H9 (cell line): ENCODE measurements around the gene ACAP2. TPM values are rescaled to one million over a fixed set of nuclear protein-coding genes. Genes with fewer than 3 reads are reported as not detected.

Source experiments
- DNase-seq: peaks from one replicate; pipeline ENCODE4 v3.0.0-alpha.2; 2017
- H2AFZ ChIP-seq: one replicate; pipeline ENCODE4 v1.6.1; 2013; ENCODE audit warnings: mild to moderate bottlenecking, low read length, control low read depth, moderate library complexity
- H2AK5ac ChIP-seq: 2 replicates; pipeline ENCODE4 v1.6.1; 2013; ENCODE audit warnings: low read length, control low read depth, mixed read lengths; ENCODE audit not compliant: insufficient read length
- H2BK120ac ChIP-seq: one replicate; pipeline ENCODE4 v1.6.1; 2013; ENCODE audit warnings: low read depth, mild to moderate bottlenecking, low read length, control low read depth, inconsistent platforms; ENCODE audit not compliant: poor library complexity, severe bottlenecking
- H2BK12ac ChIP-seq: 2 replicates; pipeline ENCODE4 v1.6.1; 2013; ENCODE audit warnings: low read length, control low read depth, mixed read lengths, low read depth; ENCODE audit not compliant: insufficient read length
- H2BK15ac ChIP-seq: 2 replicates; pipeline ENCODE4 v1.6.1; 2013; ENCODE audit warnings: low read depth, low read length, control low read depth
- H2BK20ac ChIP-seq: one replicate; pipeline ENCODE4 v1.6.1; 2013; ENCODE audit warnings: low read depth, mild to moderate bottlenecking, low read length, control low read depth, inconsistent platforms; ENCODE audit not compliant: poor library complexity, severe bottlenecking
- H2BK5ac ChIP-seq: 2 replicates; pipeline ENCODE4 v1.6.1; 2013; ENCODE audit warnings: low read length, control low read depth, mixed read lengths; ENCODE audit not compliant: insufficient read length
- H3K14ac ChIP-seq: 2 replicates; pipeline ENCODE4 v1.6.1; 2013; ENCODE audit warnings: low read length, control low read depth; ENCODE audit not compliant: insufficient read depth
- H3K18ac ChIP-seq: 2 replicates; pipeline ENCODE4 v1.6.1; 2013; ENCODE audit warnings: low read depth, mild to moderate bottlenecking, mixed read lengths, low read length, control low read depth; ENCODE audit not compliant: insufficient read length
- H3K23ac ChIP-seq: 2 replicates; pipeline ENCODE4 v1.6.1; 2013; ENCODE audit warnings: low read length, control low read depth, mixed read lengths, low read depth; ENCODE audit not compliant: insufficient read length
- H3K23me2 ChIP-seq: 2 replicates; pipeline ENCODE4 v1.6.1; 2013; ENCODE audit warnings: low read depth, mild to moderate bottlenecking, mixed read lengths, low read length, control low read depth; ENCODE audit not compliant: insufficient read length, poor library complexity, severe bottlenecking
- H3K27ac ChIP-seq: 2 replicates; pipeline ENCODE4 v1.5.1; 2013; ENCODE audit warnings: low read length, control low read depth, mixed read lengths, low read depth; ENCODE audit not compliant: insufficient read length
- H3K27me3 ChIP-seq: 2 replicates; pipeline ENCODE4 v1.6.1; 2013; ENCODE audit warnings: low read length, control low read depth, inconsistent platforms; ENCODE audit not compliant: insufficient read depth
- H3K4ac ChIP-seq: 2 replicates; pipeline ENCODE4 v1.6.1; 2013; ENCODE audit warnings: low read depth, mild to moderate bottlenecking, control low read depth, inconsistent platforms, low read length, moderate library complexity
- H3K4me1 ChIP-seq: 2 replicates; pipeline ENCODE4 v1.6.1; 2013; ENCODE audit warnings: low read length, control low read depth, inconsistent platforms; ENCODE audit not compliant: insufficient read depth
- H3K4me2 ChIP-seq: 2 replicates; pipeline ENCODE4 v1.6.1; 2013; ENCODE audit warnings: low read length, control low read depth, mixed read lengths; ENCODE audit not compliant: insufficient read length, insufficient read depth
- H3K56ac ChIP-seq: 2 replicates; pipeline ENCODE4 v1.6.1; 2013; ENCODE audit warnings: low read depth, mild to moderate bottlenecking, mixed read lengths, low read length, control low read depth; ENCODE audit not compliant: insufficient read length
- H3K79me1 ChIP-seq: 2 replicates; pipeline ENCODE4 v1.6.1; 2013; ENCODE audit warnings: low read depth, mild to moderate bottlenecking, moderate library complexity, low read length, control low read depth, inconsistent platforms; ENCODE audit not compliant: insufficient read depth, poor library complexity, severe bottlenecking
- H3K79me2 ChIP-seq: 2 replicates; pipeline ENCODE4 v1.6.1; 2013; ENCODE audit warnings: low read length, control low read depth, inconsistent platforms; ENCODE audit not compliant: insufficient read depth
- H3K9ac ChIP-seq: 2 replicates; pipeline ENCODE4 v1.6.1; 2013; ENCODE audit warnings: low read length, control low read depth, mixed read lengths; ENCODE audit not compliant: insufficient read length; ENCODE audit errors: extremely low read depth
- H3K9me3 ChIP-seq: one replicate; pipeline ENCODE4 v1.6.1; 2013; ENCODE audit warnings: low read depth, low read length, inconsistent platforms; ENCODE audit not compliant: control insufficient read depth
- H3T11ph ChIP-seq: one replicate; pipeline ENCODE4 v1.6.1; 2013; ENCODE audit warnings: mild to moderate bottlenecking, low read length, control low read depth, inconsistent platforms
- H4K20me1 ChIP-seq: one replicate; pipeline ENCODE4 v1.6.1; 2013; ENCODE audit not compliant: control insufficient read depth, insufficient read length, insufficient read depth
- H4K5ac ChIP-seq: 2 replicates; pipeline ENCODE4 v1.6.1; 2013; ENCODE audit warnings: low read depth, mild to moderate bottlenecking, mixed read lengths, low read length, control low read depth; ENCODE audit not compliant: insufficient read length
- H4K8ac ChIP-seq: replicated peaks from 2 replicates; pipeline ENCODE4 v1.6.1; 2013; ENCODE audit warnings: low read length, control low read depth, mixed read lengths, low read depth; ENCODE audit not compliant: insufficient read length
- H4K91ac ChIP-seq: 2 replicates; pipeline ENCODE4 v1.6.1; 2013; ENCODE audit warnings: low read depth, mild to moderate bottlenecking, moderate library complexity, mixed read lengths, low read length, control low read depth; ENCODE audit not compliant: insufficient read length
- H3K27ac Mint-ChIP-seq, 3 experiments: 2 replicates in 2 of 3; 3 replicates in 1 of 3; pipeline ENCODE4 v1.8.0; 2020 to 2021; ENCODE audit warnings: mixed read lengths in 3 of 3, mild to moderate bottlenecking in 1 of 3, moderate library complexity in 1 of 3
- H3K27me3 Mint-ChIP-seq: 2 replicates; pipeline ENCODE4 v1.8.0; 2021; ENCODE audit warnings: low read depth, mild to moderate bottlenecking, moderate library complexity, mixed read lengths
- H3K36me3 Mint-ChIP-seq, 3 experiments: 2 replicates in 2 of 3; 3 replicates in 1 of 3; pipeline ENCODE4 v1.8.0; 2020 to 2021; ENCODE audit warnings: low read depth in 3 of 3, mixed read lengths in 3 of 3; ENCODE audit not compliant: insufficient read depth in 1 of 3
- H3K4me1 Mint-ChIP-seq, 2 experiments: 2 replicates each; pipeline ENCODE4 v1.8.0; 2020; ENCODE audit warnings: mixed read lengths in 2 of 2
- H3K4me3 Mint-ChIP-seq, 2 experiments: 2 replicates in 1 of 2; 3 replicates in 1 of 2; pipeline ENCODE4 v1.8.0; 2020 to 2021; ENCODE audit warnings: mild to moderate bottlenecking in 2 of 2, mixed read lengths in 2 of 2, moderate library complexity in 1 of 2
- H3K9me3 Mint-ChIP-seq, 2 experiments: 2 replicates in 1 of 2; 3 replicates in 1 of 2; pipeline ENCODE4 v1.8.0; 2020; ENCODE audit warnings: mild to moderate bottlenecking in 2 of 2, mixed read lengths in 2 of 2, moderate library complexity in 1 of 2
- CTCF ChIP-seq: fragments of 200-600 bp; sonication (generic); conservative IDR thresholded peaks from 3 replicates; pipeline ENCODE4 v1.8.0; 2021; ENCODE audit warnings: antibody characterized with exemption, mild to moderate bottlenecking
- WGBS: extraction: QIAGEN DNeasy Blood & Tissue Kit; methylation state at CpG from one replicate; pipeline ENCODE4 v1.1.7; 2013; ENCODE audit warnings: missing lambda C conversion rate, low lambda C conversion rate, mixed read lengths; ENCODE audit not compliant: insufficient read length; ENCODE audit errors: extremely low coverage; 5-methylcytosine and 5-hydroxymethylcytosine counted together
- total RNA-seq: library from RNA; stranded (reverse); gene quantifications from 2 replicates; pipeline ENCODE4 v1.2.1, GENCODE V29; 2021

The ACAP2 gene
- total RNA-seq, 1 experiment from 2014 or later, result 30.8 TPM

GRCh38 chr3:195352895-195353488 lies 89.8 kb downstream of the ACAP2 start:
- Histone ChIP-seq H3K27me3 (no peaks in the 10 kb centered on the region), H2BK12ac (no peak overlapping the region), H3K4ac (no peak overlapping the region), H4K8ac (no peak overlapping the region), H3K4me1 (no peaks in the 10 kb centered on the region), H3K4me2 (no peak overlapping the region), H4K5ac (no peak overlapping the region), H3K9ac (no peak overlapping the region), H2BK5ac (no peak overlapping the region), H3K18ac (no peak overlapping the region), H2BK20ac (no peak overlapping the region), H4K91ac (no peak overlapping the region), H3K23me2 (no peaks in the 10 kb centered on the region), H4K20me1 (no peaks in the 10 kb centered on the region), H3K27ac (no peak overlapping the region), H3K79me1 (no peaks in the 10 kb centered on the region), H3K23ac (no peak overlapping the region), H3K14ac (no peak overlapping the region), H2AK5ac (no peak overlapping the region), H2AFZ (no peak overlapping the region), H2BK120ac (no peak overlapping the region), H3K9me3 (no peaks in the 10 kb centered on the region), H3T11ph (no peak overlapping the region), H2BK15ac (no peak overlapping the region), H3K56ac (no peak overlapping the region), H3K79me2 (no peaks in the 10 kb centered on the region)
- Mint-ChIP-seq H3K9me3 (no peaks in the 10 kb centered on the region), H3K4me1 (peaks cover 24 to 25% of the 10 kb centered on the region in 2 experiments), H3K36me3 (peaks cover 0 to 9% (median 4%) of the 10 kb centered on the region in 3 experiments; a peak in 3 of 7 replicates), H3K27ac (peak overlapping the region in 1 of 3 experiments; percentile 63; a peak in 3 of 7 replicates), H3K4me3 (no peak overlapping the region), H3K27me3 (no peaks in the 10 kb centered on the region)
- no CpG with 5 or more reads among the region's 4 CpGs for WGBS
- no peak for TF ChIP-seq CTCF
- DNase-seq, result no peak
